ENCODE measurements around the gene COL4A2. TPM values are rescaled to one million over a fixed set of nuclear protein-coding genes. Genes with fewer than 3 reads are reported as not detected.
A peak's percentile ranks its signal among the peaks of the same experiment; 100 is the strongest.

The COL4A2 gene
- total RNA-seq, 4 donors from 2014 or later, result 51.2 to 85.8 (median 70.5) TPM

- TF ChIP-seq CTCF (IDR thresholded peaks at IDR 0.05 in 4 of 5, conservative IDR thresholded peaks at IDR 0.05 in 1 of 5), result no peak
- no peak for TF ChIP-seq POLR2A (IDR thresholded peaks at IDR 0.05)
- in situ Hi-C loops (cut with MboI; ENCODE audit: low sequenced_read_pairs in 4 of 4), result no loop called here
These were observed 211.1 kb downstream of the COL4A2 start for GRCh38 chr13:110518226-110518525.

GRCh38 chr13:110518571-110518970 lies 211.5 kb downstream of the COL4A2 start:
- no peak overlapping the region for H3K27ac ChIP-seq
- in situ Hi-C loops (cut with MboI; ENCODE audit: low sequenced_read_pairs in 4 of 4), result no loop called here
- no peak for ATAC-seq
- H3K36me3 ChIP-seq, result no peaks in the 10 kb centered on the region
- intact Hi-C loops (cut with DNase I; ENCODE audit: low total_unique reads), result no loop called here
- peaks cover 10% of the 10 kb centered on the region in 2 donors for H3K4me1 ChIP-seq
- TF ChIP-seq POLR2A (IDR thresholded peaks at IDR 0.05), result no peak
- no peaks in the 10 kb centered on the region for H3K27me3 ChIP-seq
- no peaks in the 10 kb centered on the region for H3K9me3 ChIP-seq
- DNase-seq, result no peak
- no peak overlapping the region for H3K4me3 ChIP-seq

More at GRCh38 chr13:110518226-110518525, 211.1 kb downstream of the COL4A2 start:
- intact Hi-C loops (cut with DNase I; ENCODE audit: low total_unique reads), result no loop called here
- Histone ChIP-seq H3K4me3 (no peak overlapping the region), H3K27ac (no peak overlapping the region), H3K4me1 (peaks cover 10% of the 10 kb centered on the region in 2 donors), H3K36me3 (no peaks in the 10 kb centered on the region), H3K27me3 (no peaks in the 10 kb centered on the region), H3K9me3 (no peaks in the 10 kb centered on the region)
- ATAC-seq (no peak), DNase-seq (no peak)

GRCh38 chr13:110519046-110519445 lies 212.0 kb downstream of the COL4A2 start:
- DNase-seq (no peak), ATAC-seq (no peak)
- in situ Hi-C loops (cut with MboI; ENCODE audit: low sequenced_read_pairs in 4 of 4) (no loop called here), intact Hi-C loops (cut with DNase I; ENCODE audit: low total_unique reads) (no loop called here)
- Histone ChIP-seq H3K36me3 (no peaks in the 10 kb centered on the region), H3K9me3 (no peaks in the 10 kb centered on the region), H3K4me3 (no peak overlapping the region), H3K4me1 (peaks cover 10 to 15% of the 10 kb centered on the region in 2 donors), H3K27ac (no peak overlapping the region), H3K27me3 (no peaks in the 10 kb centered on the region)
- TF ChIP-seq CTCF (IDR thresholded peaks at IDR 0.05 in 4 of 5, conservative IDR thresholded peaks at IDR 0.05 in 1 of 5) (no peak), POLR2A (IDR thresholded peaks at IDR 0.05) (no peak)

- intact Hi-C loops (cut with DNase I; ENCODE audit: low total_unique reads), result no loop called here
- DNase-seq (no peak), ATAC-seq (no peak)
- Histone ChIP-seq H3K4me1 (peaks cover 10 to 19% of the 10 kb centered on the region in 2 donors), H3K27ac (peak overlapping the region in 2 of 4 donors; percentile 10 to 74), H3K27me3 (no peaks in the 10 kb centered on the region), H3K4me3 (no peak overlapping the region), H3K9me3 (no peaks in the 10 kb centered on the region), H3K36me3 (no peaks in the 10 kb centered on the region)
- no peak for TF ChIP-seq CTCF (IDR thresholded peaks at IDR 0.05 in 4 of 5, conservative IDR thresholded peaks at IDR 0.05 in 1 of 5)
- TF ChIP-seq POLR2A (IDR thresholded peaks at IDR 0.05), result no peak
- in situ Hi-C loops (cut with MboI; ENCODE audit: low sequenced_read_pairs in 4 of 4), result no loop called here
These were observed 212.4 kb downstream of the COL4A2 start for GRCh38 chr13:110519506-110519905.

- H3K4me1 ChIP-seq, result peaks cover 10 to 27% of the 10 kb centered on the region in 2 donors
- no peaks in the 10 kb centered on the region for H3K9me3 ChIP-seq
- intact Hi-C loops (cut with DNase I; ENCODE audit: low total_unique reads), result loop anchor here (1.0 to 5.0 kb wide), 3 partner anchors 11 to 108 kb away; no protein-coding TSS in a partner anchor
- peak; percentile 14 to 38 for TF ChIP-seq POLR2A (IDR thresholded peaks at IDR 0.05)
- TF ChIP-seq CTCF (IDR thresholded peaks at IDR 0.05 in 4 of 5, conservative IDR thresholded peaks at IDR 0.05 in 1 of 5), result no peak
- in situ Hi-C loops (cut with MboI; ENCODE audit: low sequenced_read_pairs in 4 of 4), result no loop called here
- ATAC-seq (peak; percentile 83 to 87), DNase-seq (peak; percentile 77 to 89)
- H3K36me3 ChIP-seq, result no peaks in the 10 kb centered on the region
- H3K27me3 ChIP-seq, result no peaks in the 10 kb centered on the region
- peak overlapping the region; percentile 67 to 78 (median 73) for H3K27ac ChIP-seq
- H3K4me3 ChIP-seq, result no peak overlapping the region
These were observed 213.6 kb downstream of the COL4A2 start for GRCh38 chr13:110520431-110521295.
